Measurements from ENCODE around the gene DNTTIP2. TPM values are rescaled to one million over a fixed set of nuclear protein-coding genes. Genes with fewer than 3 reads are reported as not detected.

Gene DNTTIP2
- total RNA-seq, 1 donor from 2014 or later = 54.0 TPM

DNA sequence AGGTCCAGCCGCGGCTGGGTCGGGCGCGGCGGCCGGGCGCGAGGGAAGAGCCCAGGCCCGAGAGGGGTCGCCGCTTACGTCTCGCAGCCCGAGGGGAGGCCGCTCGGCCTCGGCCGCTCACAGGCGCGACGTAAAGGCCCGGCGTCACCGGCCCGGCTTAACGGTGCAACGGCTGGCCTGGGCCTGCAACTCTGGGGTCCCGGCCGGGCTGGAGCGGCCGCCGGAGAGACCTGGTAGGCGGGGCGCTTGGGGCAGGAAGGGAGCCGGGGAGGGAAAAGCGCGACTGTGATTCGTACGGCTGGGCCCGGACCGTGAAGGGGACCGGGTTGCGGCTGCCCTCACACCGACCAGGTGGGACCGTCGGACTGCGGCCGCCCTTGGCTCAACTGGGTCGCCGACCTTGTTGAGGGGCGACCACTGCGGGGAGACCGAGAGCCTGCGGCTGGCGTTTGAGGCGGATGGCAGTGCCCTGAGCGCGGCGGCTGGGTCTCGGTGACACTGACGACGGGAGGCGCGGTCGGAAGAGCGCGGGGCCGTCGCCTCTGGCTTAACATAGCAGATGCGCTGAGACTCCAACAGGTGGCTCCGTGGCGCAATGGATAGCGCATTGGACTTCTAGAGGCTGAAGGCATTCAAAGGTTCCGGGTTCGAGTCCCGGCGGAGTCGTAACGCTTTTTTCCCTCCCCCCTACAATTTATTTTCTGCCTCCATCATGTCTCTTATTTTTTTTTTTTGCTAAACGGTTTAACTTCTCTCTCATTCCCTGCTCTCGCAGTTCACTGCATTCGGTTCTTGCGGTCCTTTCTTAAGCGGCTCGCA is 31.8 kb downstream of the DNTTIP2 start:
- Mint-ChIP-seq H3K4me1 (ENCODE audit: low read depth, unreplicated experiment) (peaks cover 7% of the 10 kb centered on the region), H3K27me3 (ENCODE audit: unreplicated experiment) (peaks cover 13% of the 10 kb centered on the region), H3K4me3 (ENCODE audit: unreplicated experiment) (peak overlapping the region; percentile 89), H3K36me3 (ENCODE audit: unreplicated experiment) (peaks cover 5% of the 10 kb centered on the region), H3K27ac (ENCODE audit: unreplicated experiment) (peak overlapping the region; percentile 59), H3K9me3 (ENCODE audit: unreplicated experiment) (peaks cover 26% of the 10 kb centered on the region)
- peak; percentile 80 for DNase-seq
- TF ChIP-seq, protein P1, sequence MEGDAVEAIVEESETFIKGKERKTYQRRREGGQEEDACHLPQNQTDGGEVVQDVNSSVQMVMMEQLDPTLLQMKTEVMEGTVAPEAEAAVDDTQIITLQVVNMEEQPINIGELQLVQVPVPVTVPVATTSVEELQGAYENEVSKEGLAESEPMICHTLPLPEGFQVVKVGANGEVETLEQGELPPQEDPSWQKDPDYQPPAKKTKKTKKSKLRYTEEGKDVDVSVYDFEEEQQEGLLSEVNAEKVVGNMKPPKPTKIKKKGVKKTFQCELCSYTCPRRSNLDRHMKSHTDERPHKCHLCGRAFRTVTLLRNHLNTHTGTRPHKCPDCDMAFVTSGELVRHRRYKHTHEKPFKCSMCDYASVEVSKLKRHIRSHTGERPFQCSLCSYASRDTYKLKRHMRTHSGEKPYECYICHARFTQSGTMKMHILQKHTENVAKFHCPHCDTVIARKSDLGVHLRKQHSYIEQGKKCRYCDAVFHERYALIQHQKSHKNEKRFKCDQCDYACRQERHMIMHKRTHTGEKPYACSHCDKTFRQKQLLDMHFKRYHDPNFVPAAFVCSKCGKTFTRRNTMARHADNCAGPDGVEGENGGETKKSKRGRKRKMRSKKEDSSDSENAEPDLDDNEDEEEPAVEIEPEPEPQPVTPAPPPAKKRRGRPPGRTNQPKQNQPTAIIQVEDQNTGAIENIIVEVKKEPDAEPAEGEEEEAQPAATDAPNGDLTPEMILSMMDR (IDR thresholded peaks at IDR 0.05; ENCODE audit: partially characterized antibody, unreplicated experiment) = no peak

DNA sequence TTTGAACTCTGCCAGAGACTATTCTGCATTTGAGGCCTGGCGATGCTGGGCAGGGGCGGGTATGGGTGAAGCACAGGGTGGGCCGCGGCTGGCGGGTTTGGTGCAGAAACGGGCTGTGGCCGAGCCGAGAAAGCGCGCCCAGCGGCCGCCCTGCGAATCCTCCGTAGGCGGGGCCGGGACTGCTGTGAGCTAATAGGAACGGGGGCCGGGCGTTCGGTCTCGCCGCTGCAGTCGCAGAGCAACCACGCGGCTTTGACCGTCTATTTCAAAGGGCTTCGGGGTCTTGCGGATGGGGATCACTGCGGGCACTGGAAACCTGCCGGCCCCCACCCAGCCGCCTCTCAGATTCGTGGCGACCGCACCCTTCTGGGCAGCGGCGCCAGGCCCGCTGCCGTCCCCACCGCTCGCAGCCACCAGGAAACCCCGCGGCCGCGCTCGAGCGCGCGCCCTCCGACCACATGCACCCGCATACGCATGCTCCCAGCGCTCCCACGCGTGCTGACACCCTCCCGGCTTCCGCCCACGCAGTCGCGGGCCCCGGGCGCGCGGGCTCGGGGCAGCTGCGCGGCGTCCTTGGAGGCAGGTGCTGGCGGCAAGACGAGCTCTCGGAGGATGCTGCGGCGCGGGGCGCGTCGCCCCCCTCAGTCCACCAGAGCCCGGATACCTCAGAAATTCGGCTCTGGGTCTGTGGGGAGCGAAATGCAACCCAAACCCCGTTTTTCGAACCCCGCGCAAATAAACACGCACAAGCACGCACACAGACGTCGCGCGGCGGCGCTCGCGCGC is 32.6 kb downstream of the DNTTIP2 start:
- peaks cover 7% of the 10 kb centered on the region for H3K4me1 Mint-ChIP-seq (ENCODE audit: low read depth, unreplicated experiment)
- H3K27me3 Mint-ChIP-seq (ENCODE audit: unreplicated experiment) = peaks cover 13% of the 10 kb centered on the region
- peak overlapping the region; percentile 93 for H3K27ac Mint-ChIP-seq (ENCODE audit: unreplicated experiment)
- TF ChIP-seq, protein P1 (IDR thresholded peaks at IDR 0.05; ENCODE audit: partially characterized antibody, unreplicated experiment) = peak; percentile 2
- peaks cover 29% of the 10 kb centered on the region for H3K9me3 Mint-ChIP-seq (ENCODE audit: unreplicated experiment)
- H3K4me3 Mint-ChIP-seq (ENCODE audit: unreplicated experiment) = peak overlapping the region; percentile 84
- H3K36me3 Mint-ChIP-seq (ENCODE audit: unreplicated experiment) = peaks cover 5% of the 10 kb centered on the region
- DNase-seq = peak; percentile 93

DNA sequence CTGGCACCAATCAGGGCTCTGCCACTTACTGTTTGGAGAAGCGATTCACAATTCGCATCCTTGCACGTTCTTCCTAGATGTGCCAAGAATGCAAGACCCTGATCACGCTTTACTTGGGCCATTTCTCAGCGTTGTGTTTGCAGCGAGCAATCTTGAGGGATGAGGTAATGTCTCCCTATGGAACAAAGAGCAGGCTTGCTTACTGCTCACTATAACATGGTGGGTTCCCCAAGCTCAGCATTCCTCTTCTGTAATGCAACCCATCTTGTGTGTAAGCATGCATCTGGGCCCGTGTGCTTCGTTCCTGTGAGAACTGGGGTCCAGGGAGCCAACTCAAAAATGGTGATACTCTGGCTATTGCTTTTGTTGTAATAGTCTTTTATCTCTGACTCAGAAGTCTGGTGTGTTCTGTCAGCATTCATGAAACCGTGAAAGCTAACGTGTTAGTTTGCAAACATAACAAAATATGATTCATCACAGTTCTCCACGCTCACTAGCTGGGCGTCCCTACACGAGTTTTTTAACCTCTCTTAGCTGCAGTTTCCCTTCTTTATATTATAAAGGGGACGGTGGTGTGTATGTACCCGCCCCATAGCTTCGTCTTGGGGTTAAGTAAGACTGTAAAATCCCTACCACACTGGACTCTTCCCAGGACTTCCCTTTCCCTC is 33.3 kb downstream of the DNTTIP2 start:
- peaks cover 13% of the 10 kb centered on the region for H3K27me3 Mint-ChIP-seq (ENCODE audit: unreplicated experiment)
- H3K36me3 Mint-ChIP-seq (ENCODE audit: unreplicated experiment) = peaks cover 5% of the 10 kb centered on the region
- H3K4me1 Mint-ChIP-seq (ENCODE audit: low read depth, unreplicated experiment) = peaks cover 7% of the 10 kb centered on the region
- TF ChIP-seq, protein P1 (IDR thresholded peaks at IDR 0.05; ENCODE audit: partially characterized antibody, unreplicated experiment) = no peak
- H3K4me3 Mint-ChIP-seq (ENCODE audit: unreplicated experiment) = peak overlapping the region; percentile 81
- peak; percentile 19 for DNase-seq
- peak overlapping the region; percentile 93 for H3K27ac Mint-ChIP-seq (ENCODE audit: unreplicated experiment)
- H3K9me3 Mint-ChIP-seq (ENCODE audit: unreplicated experiment) = peaks cover 29% of the 10 kb centered on the region

DNA sequence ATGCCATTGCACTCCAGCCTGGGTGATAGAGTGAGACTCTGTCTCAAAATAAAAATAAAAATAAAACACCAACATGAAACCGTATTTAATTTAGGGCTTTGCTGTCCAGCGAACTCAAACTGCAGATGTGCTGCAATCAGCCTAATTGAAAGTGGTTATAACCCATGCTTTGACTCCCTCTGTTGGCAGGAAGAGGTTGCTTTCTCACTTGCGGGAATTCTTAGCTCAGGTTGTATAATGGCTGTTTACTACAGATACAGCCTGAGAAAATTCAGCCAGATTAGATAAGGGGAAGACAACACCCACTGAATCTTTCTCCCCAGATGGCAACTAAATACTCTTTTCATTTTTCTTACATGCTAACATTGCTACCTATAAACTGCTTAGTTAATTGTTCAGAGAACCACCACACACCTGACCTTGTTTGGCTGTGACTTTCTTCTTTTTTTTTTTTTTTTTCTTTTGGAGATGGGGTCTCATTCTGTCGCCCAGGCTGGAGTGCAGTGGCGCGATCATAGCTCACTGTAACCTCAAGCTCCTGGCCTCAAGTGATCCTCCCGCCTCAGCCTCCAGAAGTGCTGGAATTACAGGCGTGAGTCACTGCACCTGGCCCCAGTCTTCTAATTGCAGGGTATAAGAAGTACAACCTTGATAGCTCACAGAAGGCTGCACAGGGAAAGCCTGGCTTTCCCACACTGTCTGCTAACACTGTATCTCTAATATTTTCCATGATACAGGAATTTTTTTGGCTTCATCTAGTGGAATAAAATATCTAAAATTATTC is 34.6 kb downstream of the DNTTIP2 start:
- DNase-seq = no peak
- Mint-ChIP-seq H3K4me1 (ENCODE audit: low read depth, unreplicated experiment) (peaks cover 7% of the 10 kb centered on the region), H3K27ac (ENCODE audit: unreplicated experiment) (no peak overlapping the region), H3K4me3 (ENCODE audit: unreplicated experiment) (no peak overlapping the region), H3K9me3 (ENCODE audit: unreplicated experiment) (peaks cover 25% of the 10 kb centered on the region), H3K27me3 (ENCODE audit: unreplicated experiment) (peaks cover 13% of the 10 kb centered on the region), H3K36me3 (ENCODE audit: unreplicated experiment) (no peaks in the 10 kb centered on the region)
- TF ChIP-seq, protein P1 (IDR thresholded peaks at IDR 0.05; ENCODE audit: partially characterized antibody, unreplicated experiment) = peak; percentile 38
